ENCODE measurements around the gene SNRPB2. TPM values are rescaled to one million over a fixed set of nuclear protein-coding genes. Genes with fewer than 3 reads are reported as not detected.
A peak's percentile ranks its signal among the peaks of the same experiment; 100 is the strongest.

The SNRPB2 gene
- total RNA-seq, 1 experiment from 2014 or later: 89.7 TPM

GRCh38 chr20:16744178-16744807 is 14.5 kb downstream of the SNRPB2 start:
- Histone ChIP-seq H3F3A (ENCODE audit: low read length, unreplicated experiment) (no peaks in the 10 kb centered on the region), H3K79me2 (ENCODE audit: low read length) (no peaks in the 10 kb centered on the region), H4K20me1 (ENCODE audit: low read length) (no peaks in the 10 kb centered on the region), H3K9me3 (ENCODE audit: low read length) (no peaks in the 10 kb centered on the region), H3K36me3 (ENCODE audit: low read depth, low read length) (peaks cover 22% of the 10 kb centered on the region), H3K9ac (ENCODE audit: low read length) (no peak overlapping the region), H3K4me2 (ENCODE audit: low read length) (no peak overlapping the region), H3K9me2 (replicated peaks; ENCODE audit: low read length) (no peaks in the 10 kb centered on the region), H3K4me1 (ENCODE audit: insufficient read depth, low read length) (no peaks in the 10 kb centered on the region), H3K27ac (ENCODE audit: low read length) (no peak overlapping the region), H3K4me3 (ENCODE audit: low read length) (no peak overlapping the region), H3K27me3 (ENCODE audit: low read length) (peaks cover 8% of the 10 kb centered on the region; the same call in 1 of the 2 replicates), H2AFZ (ENCODE audit: low read length) (no peak overlapping the region)
- no peak for ATAC-seq
- ChIA-PET CTCF (no interaction called here), POLR2A (ENCODE audit: unreplicated experiment) (no interaction called here)
- TF ChIP-seq, protein P1, sequence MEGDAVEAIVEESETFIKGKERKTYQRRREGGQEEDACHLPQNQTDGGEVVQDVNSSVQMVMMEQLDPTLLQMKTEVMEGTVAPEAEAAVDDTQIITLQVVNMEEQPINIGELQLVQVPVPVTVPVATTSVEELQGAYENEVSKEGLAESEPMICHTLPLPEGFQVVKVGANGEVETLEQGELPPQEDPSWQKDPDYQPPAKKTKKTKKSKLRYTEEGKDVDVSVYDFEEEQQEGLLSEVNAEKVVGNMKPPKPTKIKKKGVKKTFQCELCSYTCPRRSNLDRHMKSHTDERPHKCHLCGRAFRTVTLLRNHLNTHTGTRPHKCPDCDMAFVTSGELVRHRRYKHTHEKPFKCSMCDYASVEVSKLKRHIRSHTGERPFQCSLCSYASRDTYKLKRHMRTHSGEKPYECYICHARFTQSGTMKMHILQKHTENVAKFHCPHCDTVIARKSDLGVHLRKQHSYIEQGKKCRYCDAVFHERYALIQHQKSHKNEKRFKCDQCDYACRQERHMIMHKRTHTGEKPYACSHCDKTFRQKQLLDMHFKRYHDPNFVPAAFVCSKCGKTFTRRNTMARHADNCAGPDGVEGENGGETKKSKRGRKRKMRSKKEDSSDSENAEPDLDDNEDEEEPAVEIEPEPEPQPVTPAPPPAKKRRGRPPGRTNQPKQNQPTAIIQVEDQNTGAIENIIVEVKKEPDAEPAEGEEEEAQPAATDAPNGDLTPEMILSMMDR (conservative IDR thresholded peaks at IDR 0.05; ENCODE audit: low read depth, low read length): no peak
- TF ChIP-seq EZH2 (IDR thresholded peaks at IDR 0.05; ENCODE audit: low read length, unreplicated experiment): no peak
- no peak for TF ChIP-seq EZH2phosphoT487 (IDR thresholded peaks at IDR 0.05; ENCODE audit: borderline replicate concordance, low read length)
- DNase-seq: no peak
- no TSS peak for BruUV-seq (replicated peaks)
- intact Hi-C loops (cut with micrococcal nuclease): no loop called here

DNA sequence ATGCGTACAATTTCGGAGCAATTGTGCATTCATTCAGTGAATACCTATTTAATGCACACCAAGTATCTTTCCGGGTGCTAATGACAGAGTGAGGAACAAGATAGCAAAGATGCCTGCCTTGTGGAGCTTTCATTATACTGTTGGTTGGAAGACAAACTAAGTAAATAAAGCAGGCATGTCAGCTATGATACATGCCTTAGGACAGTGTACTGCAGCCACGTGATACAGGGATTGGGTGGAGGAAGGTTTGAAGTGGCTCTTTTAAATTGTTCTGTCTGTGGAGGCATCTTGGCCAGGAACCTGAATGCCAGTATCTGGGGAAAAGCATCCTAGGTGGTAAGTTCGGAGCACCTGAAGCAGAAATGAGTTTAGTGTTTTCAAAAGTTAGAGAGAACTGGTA is 15.4 kb downstream of the SNRPB2 start:
- DNase-seq (peak; percentile 9), ATAC-seq (peak; percentile 37; the same call in 1 of the 2 replicates)
- no peak overlapping the region for H3K4me3 ChIP-seq (ENCODE audit: low read length)
- H3K27me3 ChIP-seq (ENCODE audit: low read length): peaks cover 12% of the 10 kb centered on the region; the same call in 1 of the 2 replicates
- no peaks in the 10 kb centered on the region for H3K9me2 ChIP-seq (replicated peaks; ENCODE audit: low read length)
- H4K20me1 ChIP-seq (ENCODE audit: low read length): no peaks in the 10 kb centered on the region
- BruUV-seq (replicated peaks): no TSS peak
- no peak overlapping the region for H2AFZ ChIP-seq (ENCODE audit: low read length)
- ChIA-PET POLR2A (ENCODE audit: unreplicated experiment) (no interaction called here), CTCF (no interaction called here)
- no peaks in the 10 kb centered on the region for H3K79me2 ChIP-seq (ENCODE audit: low read length)
- no peak overlapping the region for H3K9ac ChIP-seq (ENCODE audit: low read length)
- H3K4me1 ChIP-seq (ENCODE audit: insufficient read depth, low read length): no peaks in the 10 kb centered on the region
- intact Hi-C loops (cut with micrococcal nuclease): no loop called here
- no peaks in the 10 kb centered on the region for H3F3A ChIP-seq (ENCODE audit: low read length, unreplicated experiment)
- H3K4me2 ChIP-seq (ENCODE audit: low read length): no peak overlapping the region
- H3K9me3 ChIP-seq (ENCODE audit: low read length): no peaks in the 10 kb centered on the region
- no peak overlapping the region for H3K27ac ChIP-seq (ENCODE audit: low read length)
- peaks cover 13% of the 10 kb centered on the region for H3K36me3 ChIP-seq (ENCODE audit: low read depth, low read length)
- TF ChIP-seq EZH2phosphoT487 (IDR thresholded peaks at IDR 0.05; ENCODE audit: borderline replicate concordance, low read length) (no peak), EZH2 (IDR thresholded peaks at IDR 0.05; ENCODE audit: low read length, unreplicated experiment) (no peak)
- TF ChIP-seq, protein P1 (conservative IDR thresholded peaks at IDR 0.05; ENCODE audit: low read depth, low read length): no peak

DNA sequence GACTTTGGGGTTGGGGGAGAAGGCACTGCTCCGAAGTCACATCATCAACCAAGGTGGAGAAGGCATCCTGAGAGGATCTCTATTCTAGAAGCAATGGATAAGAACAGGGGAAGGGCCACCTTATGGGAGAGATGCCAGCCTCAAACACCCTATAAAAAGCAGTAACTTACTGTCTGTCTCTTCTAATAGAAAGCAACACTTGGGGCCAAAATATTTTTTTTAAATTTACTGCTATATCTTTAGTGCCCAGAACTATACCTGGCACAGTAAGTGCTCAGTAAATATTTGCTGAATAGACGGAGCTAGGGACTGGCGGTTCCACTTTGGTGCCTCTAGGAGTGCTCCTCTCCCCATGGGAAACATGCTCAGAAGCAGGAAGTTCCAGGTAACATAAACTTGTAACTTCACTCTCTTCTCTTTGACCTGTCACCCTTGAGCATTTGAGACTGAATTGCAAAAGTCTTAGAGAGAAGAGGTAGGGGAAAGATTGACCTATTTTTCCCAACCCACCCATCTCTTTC is 17.5 kb downstream of the SNRPB2 start:
- no TSS peak for BruUV-seq (replicated peaks)
- H3K27me3 ChIP-seq (ENCODE audit: low read length): peaks cover 12% of the 10 kb centered on the region; the same call in 1 of the 2 replicates
- ChIA-PET POLR2A (ENCODE audit: unreplicated experiment) (no interaction called here), CTCF (no interaction called here)
- no peak overlapping the region for H3K9ac ChIP-seq (ENCODE audit: low read length)
- no peaks in the 10 kb centered on the region for H3K9me3 ChIP-seq (ENCODE audit: low read length)
- H3K79me2 ChIP-seq (ENCODE audit: low read length): no peaks in the 10 kb centered on the region
- H2AFZ ChIP-seq (ENCODE audit: low read length): no peak overlapping the region
- H3K36me3 ChIP-seq (ENCODE audit: low read depth, low read length): no peaks in the 10 kb centered on the region
- no peak overlapping the region for H3K4me2 ChIP-seq (ENCODE audit: low read length)
- ATAC-seq: peak; percentile 82
- no peaks in the 10 kb centered on the region for H3K4me1 ChIP-seq (ENCODE audit: insufficient read depth, low read length)
- no peak overlapping the region for H3K27ac ChIP-seq (ENCODE audit: low read length)
- no peak for TF ChIP-seq EZH2 (IDR thresholded peaks at IDR 0.05; ENCODE audit: low read length, unreplicated experiment)
- no peak for TF ChIP-seq EZH2phosphoT487 (IDR thresholded peaks at IDR 0.05; ENCODE audit: borderline replicate concordance, low read length)
- TF ChIP-seq, protein P1 (conservative IDR thresholded peaks at IDR 0.05; ENCODE audit: low read depth, low read length): peak; percentile 52
- no peaks in the 10 kb centered on the region for H3F3A ChIP-seq (ENCODE audit: low read length, unreplicated experiment)
- intact Hi-C loops (cut with micrococcal nuclease): no loop called here
- H4K20me1 ChIP-seq (ENCODE audit: low read length): no peaks in the 10 kb centered on the region
- H3K9me2 ChIP-seq (replicated peaks; ENCODE audit: low read length): no peaks in the 10 kb centered on the region
- no peak overlapping the region for H3K4me3 ChIP-seq (ENCODE audit: low read length)
- peak; percentile 48 for DNase-seq

All from PC-3 (cell line).